Femur (tissue), 1 donor: ENCODE measurements around the gene FAM237A.
A peak's percentile ranks its signal among the peaks of the same experiment; 100 is the strongest.

Source experiments
- DNase-seq: peaks from one replicate; pipeline ENCODE4 v3.0.0-alpha.2; 2017

Gene FAM237A

DNA sequence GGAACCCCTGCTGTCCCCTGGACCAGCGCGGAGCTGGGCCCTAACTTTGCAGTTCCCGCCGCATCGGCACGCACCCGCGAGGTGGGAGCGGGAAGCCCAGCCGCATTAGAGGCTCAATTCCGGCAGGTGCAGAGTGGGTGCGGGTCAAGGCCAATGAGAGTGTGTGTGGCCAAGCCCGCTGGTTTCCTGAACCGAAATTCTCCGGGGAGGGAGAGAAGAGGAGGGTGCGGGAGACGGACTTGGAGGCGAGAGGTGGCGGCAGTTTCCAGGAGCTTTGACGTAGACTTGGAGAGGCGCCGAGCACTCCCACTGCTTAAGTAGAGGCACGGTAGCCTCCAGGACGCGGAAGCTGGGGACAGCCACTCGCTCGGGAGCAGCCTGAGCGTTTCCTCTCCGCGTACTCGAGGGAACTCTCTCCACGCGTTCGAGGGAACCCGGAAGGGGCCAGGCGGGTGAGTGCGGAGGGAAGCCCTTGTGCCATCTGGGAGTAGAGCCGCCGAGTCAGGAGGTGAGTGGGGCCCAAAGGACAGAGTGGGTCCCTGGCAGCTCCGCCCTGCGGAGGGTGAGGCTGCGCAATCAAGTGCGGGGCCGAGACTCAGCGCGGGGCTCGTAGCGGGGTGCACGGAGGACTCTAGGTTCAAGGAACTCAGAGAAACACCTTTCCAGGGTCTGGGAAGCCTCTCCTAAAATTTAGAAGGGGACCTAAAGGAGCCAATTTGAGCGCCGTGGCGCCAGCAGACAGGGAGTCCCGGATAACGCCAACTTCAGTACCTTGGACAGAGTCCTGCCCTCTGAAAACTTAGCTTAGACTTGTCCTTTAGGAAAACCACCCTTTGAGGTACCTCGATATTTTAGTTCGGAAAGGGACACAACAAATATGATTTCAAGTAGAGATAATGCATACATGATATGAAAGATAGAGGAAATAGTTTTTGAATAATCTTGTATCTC, at the start of gene FAM237A:
Gene FAM237A (plus strand): TSS at position 413 of the 951 bp plus-strand sequence. CDS start 1,750 bp downstream, outside the sequence.
- DNase-seq: peak; percentile 67

DNA sequence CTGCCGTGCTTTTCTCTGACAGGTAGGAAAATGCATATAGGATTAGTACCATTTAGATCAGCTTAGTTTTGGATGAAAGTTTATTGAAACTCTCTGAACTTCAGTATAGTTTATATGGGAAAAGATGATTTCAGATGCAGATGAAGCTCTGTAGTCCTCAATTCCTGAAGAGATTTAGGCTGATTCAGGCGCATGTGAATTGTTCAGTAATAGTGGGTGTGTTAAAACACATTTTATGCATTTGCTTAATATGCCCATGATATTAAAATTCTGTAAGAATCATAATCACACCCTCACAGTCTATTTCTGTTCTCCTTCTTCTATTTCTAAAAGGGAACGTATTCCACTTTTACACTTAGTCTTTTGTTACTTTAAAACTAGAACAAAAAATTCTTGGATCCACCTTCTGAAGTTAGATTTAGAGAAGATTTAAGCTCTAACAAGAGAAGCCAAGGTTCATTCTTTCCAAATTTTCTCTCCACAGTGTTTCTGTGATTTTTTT, 44.5 kb upstream of the FAM237A start:
- no peak for DNase-seq

GRCh38 chr2:206603243-206603642, 39.0 kb upstream of the FAM237A start:
- no peak for DNase-seq

DNA sequence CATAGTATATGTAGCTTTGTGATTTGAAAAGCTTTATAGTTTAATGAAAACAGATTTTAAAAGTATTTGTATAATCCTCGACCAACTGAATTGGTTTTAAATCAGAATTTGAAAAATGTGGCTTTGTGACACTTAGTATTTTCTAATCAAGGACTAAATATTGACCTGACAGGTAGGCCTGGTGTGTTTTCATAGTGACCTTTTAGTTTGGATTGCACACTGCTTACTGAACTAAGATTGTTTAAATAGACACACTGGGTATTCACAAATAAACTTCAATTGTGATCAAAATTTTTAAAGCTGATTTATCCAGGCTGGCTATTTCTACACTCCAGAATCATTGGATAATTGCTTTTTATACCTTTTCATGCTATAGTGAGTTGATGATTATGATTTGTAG, 31.8 kb upstream of the FAM237A start:
- no peak for DNase-seq

- DNase-seq: no peak
Measured at GRCh38 chr2:206611191-206611590, 31.1 kb upstream of the FAM237A start.

GRCh38 chr2:206611736-206612135, 30.6 kb upstream of the FAM237A start:
- DNase-seq: no peak

- DNase-seq: no peak
Measured at GRCh38 chr2:206614811-206615210, 27.5 kb upstream of the FAM237A start.

- DNase-seq: no peak
Measured at GRCh38 chr2:206615417-206616089, 26.7 kb upstream of the FAM237A start.

DNA sequence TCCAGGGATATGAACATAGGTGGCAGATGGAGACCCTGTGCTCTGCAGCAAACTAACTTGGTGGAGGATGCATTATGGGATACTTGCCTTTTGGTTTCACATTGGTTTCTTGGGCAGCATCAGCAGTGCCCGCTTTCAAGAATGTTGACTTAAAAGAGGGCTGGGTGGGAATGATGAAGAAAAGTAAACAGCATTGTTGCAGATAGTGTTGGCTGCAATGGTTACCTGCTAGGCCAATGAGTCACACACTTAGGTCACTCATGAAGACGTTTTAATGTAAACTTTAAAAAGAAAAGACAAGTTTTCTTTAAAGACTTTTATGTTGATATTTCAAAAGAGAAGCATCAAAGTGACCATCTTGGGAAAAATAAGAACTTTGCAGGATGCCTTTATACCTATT, 26.1 kb upstream of the FAM237A start:
- DNase-seq: no peak

- no peak for DNase-seq
Measured at GRCh38 chr2:206619011-206619410, 23.3 kb upstream of the FAM237A start.

DNA sequence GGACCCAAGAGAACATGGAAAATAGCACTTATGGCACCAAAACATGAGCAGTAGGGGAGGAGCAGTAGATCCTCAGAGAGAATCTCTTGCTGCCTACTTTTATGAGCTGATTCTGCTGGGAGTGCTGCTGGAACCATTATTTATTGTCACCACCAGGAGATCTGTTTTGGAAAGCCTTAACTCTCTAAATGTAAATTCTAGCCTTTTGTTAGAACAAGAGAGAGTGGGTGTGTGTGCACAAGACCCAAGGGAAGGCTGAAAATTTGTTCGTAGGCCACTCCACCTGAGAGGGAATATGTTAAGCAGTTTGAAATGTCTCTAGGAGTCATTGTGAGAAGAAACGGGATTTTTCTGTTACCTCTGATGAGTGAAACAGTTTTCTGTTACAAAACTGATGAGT, 16.2 kb upstream of the FAM237A start:
- no peak for DNase-seq

DNA sequence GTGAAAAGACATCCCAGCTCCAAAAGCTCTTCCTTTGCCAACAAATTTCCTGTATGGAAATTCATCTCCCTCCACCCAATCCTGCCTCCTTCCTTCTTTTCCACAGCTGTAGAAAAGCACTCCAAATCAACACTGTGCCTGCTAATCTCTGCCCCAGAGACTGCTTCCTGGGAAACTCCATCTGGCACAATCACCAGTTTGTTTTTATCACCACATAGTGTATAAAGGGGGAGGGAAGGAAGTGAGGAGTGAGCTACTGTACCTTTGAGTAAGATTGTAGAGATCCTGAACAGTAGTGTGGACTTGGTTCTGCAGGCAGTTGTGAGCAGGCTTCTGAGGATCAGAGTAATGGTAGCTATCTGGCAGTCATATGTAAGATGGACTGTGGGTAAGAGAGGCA, 14.7 kb upstream of the FAM237A start:
- no peak for DNase-seq

GRCh38 chr2:206631340-206631739, 10.9 kb upstream of the FAM237A start:
- DNase-seq: no peak

DNA sequence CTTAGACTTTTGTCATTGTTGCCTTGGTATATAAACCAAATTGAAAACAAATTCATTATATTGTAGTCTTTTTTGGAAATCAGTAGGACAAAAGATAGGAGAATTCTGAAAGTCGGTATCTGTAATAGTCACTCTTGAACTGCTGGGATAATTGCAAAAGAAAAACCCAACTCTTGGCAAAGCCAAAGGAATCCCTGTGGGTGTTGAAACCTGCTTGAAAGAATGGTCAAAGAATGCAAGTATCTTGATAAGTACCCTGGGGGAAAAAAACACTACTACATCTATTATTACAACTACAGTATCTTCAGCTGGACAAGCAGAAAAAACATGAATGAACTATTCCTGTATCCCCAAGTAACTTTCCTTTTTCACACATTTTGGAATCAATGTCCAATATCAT, 7.3 kb upstream of the FAM237A start:
- DNase-seq: no peak

DNA sequence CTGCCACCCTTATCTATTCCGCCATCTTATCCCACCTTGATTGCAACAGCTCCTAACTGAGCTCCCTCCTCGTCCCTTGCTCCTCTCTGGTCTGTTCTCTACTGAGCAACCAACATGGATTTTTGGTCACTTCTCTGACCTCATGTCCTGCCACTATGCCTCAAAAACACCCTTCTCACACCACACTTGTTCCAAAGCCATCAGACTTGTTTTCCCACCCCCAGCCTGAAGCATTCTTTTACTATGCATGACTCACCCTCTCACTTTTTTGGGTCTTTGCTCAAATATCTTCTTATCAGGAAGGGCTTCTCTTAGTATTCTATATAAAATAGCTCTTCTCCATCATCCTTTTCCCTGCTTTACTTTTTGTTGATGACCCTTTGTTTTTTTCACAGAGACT, 2.7 kb upstream of the FAM237A start:
- no peak for DNase-seq

DNA sequence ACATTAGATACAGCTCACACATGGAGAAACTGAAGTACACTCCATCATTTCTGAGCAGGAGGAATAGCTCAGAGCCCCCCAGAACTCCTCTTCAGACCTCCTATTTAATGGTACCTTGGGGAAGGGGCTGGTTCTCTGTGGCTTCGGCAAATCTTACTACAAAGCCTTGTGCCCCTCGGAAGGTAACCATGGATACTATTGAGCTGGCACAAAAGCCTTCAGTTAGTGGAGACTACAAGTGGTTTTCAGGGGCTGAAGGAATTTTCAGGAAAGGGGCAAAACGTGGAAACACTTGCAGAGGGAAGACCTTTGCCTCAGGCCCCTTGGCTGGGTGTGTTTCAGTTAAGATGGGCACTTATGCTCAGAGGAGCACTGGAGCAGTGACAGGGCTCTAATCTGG, 1.1 kb upstream of the FAM237A start:
- no peak for DNase-seq

GRCh38 chr2:206647985-206648384, 5.7 kb downstream of the FAM237A start:
- DNase-seq: no peak

DNA sequence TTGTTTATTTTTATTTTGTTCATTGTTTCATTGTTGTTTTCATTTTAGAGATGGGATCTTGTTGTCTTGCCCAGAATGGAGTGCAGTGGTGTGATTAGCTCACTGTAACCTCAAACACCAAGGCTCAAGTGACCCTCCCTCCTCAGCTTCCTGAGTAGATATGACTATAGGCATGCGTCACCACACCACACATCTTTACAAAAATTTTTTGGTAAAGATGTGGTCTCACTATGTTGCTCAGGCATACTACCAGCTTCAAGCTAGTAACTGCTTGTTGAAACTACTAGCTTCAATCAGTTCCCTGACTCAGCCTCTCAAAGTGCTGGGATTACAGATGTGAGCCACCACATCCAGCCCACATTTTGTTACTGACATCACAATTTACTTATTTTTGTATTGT, 14.8 kb downstream of the FAM237A start:
- no peak for DNase-seq

DNA sequence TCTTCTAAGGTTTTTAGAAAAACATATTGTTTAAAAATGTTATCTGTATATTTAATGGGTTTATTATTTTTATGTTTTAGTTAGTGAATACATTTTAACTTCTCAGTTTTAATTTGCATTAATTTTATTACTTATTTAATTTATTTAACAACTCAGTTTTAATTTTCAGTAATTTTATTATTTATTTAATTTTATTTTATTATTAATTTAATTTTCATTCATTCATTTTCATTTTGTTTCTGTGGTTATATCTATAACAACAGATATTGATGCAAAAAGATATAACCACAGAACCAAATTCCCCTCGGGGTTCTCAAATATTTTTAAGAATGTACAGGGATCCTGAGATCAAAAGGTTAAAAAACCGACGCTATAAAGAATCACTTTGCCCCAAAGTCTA, 23.0 kb downstream of the FAM237A start:
- DNase-seq: no peak

- DNase-seq: no peak
Measured at GRCh38 chr2:206670531-206671319, 28.4 kb downstream of the FAM237A start.

DNA sequence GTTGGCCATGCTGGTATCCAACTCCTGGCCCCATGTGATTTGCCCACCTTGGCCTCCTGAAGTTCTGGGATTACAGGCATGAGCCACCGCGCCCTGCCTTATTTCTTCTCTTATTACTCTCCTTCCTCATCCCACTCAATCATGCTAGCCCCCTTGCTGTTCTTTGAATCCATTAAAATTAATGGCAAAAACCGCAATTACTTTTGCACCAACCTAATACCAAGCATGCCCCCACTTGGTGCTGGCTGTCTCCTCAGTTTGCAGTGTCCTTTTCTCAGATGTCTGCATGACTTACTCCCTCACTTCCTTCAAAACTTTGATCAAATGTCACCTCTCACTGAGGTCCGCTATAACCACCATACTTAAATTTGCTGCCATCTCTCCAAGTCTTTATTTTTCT, 41.3 kb downstream of the FAM237A start:
- no peak for DNase-seq

- no peak for DNase-seq
Measured at GRCh38 chr2:206688453-206688852, 46.2 kb downstream of the FAM237A start.

GRCh38 chr2:206688990-206689389, 46.7 kb downstream of the FAM237A start:
- DNase-seq: no peak
